Stimulated activated CD4-positive, alpha-beta T cell treated with anti-CD3 and anti-CD28 coated beads, Interleukin-15, amount 100 ng/mL, for 24 hours (primary cell): ENCODE measurements around the gene TREM2.

Experiments used
- DNase-seq: peaks from one replicate; pipeline ENCODE4 v3.0.0-alpha.2; 2020

The TREM2 gene

GRCh38 chr6:41182069-41183034 lies 19.4 kb upstream of the TREM2 start:
- peak; percentile 44 for DNase-seq

DNA sequence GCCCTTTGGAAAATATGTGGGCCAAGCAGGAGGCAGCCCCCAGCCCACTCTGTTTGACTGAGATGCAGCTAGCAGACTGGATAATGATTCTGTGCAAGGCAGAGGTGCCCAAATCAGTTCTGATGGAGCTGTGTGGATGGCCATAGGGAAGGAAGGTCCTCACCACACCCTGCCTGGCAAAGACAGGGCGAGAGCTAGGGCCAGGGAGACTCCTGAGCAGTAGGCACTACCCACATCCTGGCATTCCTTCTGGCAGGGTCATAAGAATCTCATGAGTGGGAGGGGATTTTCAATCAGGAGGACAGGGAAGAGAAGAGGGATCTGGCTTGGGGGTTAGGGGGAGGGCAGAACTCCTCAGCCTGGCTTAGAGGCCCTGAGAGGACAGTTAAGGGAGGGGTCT lies 18.6 kb upstream of the TREM2 start:
- DNase-seq = no peak

DNA sequence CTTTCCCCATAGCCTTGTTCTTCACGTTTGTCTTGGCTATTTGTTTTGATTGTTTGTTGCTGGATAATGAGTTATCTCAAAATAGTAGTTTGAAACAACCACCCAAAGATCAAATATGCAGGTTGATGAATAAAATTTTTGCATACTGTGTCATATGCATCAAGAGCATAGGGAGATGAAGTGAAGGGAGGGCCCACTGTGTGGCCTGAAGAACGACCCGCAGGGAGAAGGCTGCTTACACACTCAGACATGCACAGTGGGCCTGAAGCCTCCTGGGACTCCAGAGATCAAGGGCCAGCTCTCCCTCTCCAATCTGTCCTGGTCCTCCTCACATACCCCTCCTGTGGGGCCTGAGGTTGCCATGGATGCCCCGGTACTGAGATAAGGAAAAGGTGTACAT lies 16.2 kb upstream of the TREM2 start:
- DNase-seq = no peak

DNA sequence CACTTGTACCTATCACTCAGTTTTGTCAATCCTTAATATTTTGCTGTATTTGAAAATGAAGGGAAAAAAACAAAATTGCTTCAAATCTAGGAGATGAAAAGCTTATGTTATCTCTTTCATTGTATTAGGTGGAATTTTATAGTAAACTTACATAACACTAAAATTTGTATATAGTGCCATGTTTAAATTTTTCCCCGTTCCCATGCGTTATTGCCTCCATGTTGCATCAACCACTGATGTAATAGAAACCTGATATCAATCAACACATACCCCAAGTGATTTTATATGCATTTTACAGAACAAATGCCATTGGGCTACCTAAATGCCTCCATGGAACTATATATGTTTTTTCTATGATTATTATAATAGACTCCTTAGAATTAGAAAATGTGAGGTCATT lies 14.8 kb upstream of the TREM2 start:
- no peak for DNase-seq

DNA sequence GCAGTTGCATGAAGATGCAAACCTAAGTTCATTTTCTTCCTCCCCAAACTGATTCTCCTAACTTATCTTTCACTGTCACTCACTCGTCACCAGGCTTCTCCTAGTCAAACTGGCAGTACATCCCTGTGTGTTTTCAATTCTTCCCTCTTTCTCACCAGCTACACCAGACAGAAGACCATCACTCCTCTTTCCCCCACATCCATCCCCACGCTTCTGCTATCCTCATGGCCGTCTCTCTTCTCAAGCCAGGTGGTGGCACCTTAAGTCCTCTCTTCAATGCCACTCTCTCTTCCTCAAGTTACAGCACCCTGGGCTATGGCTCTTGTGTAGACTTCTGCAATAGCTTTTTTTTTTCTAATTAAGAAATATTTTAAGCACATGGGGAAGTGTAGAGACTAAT lies 14.4 kb upstream of the TREM2 start:
- DNase-seq = no peak

GRCh38 chr6:41176189-41176588 lies 13.3 kb upstream of the TREM2 start:
- DNase-seq = no peak

- DNase-seq = no peak
These were observed 12.2 kb upstream of the TREM2 start for GRCh38 chr6:41175084-41175483.

GRCh38 chr6:41174610-41175009 lies 11.7 kb upstream of the TREM2 start:
- DNase-seq = no peak

DNA sequence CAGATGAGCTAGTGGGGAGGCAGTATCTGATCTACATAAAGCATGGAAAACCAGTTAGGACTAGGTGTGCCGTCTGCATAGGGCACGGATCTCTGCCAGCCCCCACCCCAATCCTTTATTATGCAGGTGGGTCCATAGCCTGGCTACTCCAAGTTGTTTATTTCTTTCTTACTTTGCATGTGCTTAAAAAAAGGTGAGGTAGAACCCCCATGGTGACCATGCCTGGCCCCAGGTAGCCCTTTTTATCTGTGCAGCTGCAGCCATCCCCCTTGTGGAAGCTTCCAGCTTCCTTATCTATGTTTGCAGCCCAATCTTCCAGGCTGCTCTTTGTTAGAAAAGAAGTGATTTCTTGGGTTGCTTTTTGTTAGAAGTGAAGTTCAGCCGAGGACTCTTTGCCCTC lies 9.0 kb upstream of the TREM2 start:
- DNase-seq = no peak

DNA sequence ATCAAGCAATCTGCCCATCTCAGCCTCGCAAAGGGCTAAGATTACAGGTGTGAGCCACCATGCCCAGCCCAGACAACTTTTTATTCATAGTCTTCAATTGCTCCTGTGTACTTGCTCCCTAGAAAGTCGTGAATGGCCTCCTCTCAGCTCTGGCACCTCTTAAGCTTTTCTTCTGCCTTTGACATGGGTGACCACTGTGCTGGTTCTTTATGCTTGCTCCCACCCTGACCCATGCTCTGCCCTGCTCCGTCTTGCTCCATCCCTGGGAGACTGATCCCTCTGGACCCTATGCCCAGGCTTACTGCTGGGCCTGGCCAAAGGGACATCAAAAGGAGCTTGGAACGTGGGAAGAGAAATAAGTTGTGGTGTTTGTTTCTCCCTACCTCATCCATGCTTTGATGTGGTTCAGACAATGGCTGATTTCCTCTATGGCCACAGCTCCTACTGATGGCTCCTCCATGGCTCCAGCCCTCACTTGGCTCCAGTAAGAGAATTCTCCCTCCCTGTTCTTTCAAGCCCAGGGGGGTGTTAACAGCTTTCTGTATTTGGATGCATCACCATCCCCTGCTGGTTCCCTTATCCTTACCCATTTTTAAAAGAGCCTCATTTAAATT lies 7.7 kb upstream of the TREM2 start:
- DNase-seq = no peak

DNA sequence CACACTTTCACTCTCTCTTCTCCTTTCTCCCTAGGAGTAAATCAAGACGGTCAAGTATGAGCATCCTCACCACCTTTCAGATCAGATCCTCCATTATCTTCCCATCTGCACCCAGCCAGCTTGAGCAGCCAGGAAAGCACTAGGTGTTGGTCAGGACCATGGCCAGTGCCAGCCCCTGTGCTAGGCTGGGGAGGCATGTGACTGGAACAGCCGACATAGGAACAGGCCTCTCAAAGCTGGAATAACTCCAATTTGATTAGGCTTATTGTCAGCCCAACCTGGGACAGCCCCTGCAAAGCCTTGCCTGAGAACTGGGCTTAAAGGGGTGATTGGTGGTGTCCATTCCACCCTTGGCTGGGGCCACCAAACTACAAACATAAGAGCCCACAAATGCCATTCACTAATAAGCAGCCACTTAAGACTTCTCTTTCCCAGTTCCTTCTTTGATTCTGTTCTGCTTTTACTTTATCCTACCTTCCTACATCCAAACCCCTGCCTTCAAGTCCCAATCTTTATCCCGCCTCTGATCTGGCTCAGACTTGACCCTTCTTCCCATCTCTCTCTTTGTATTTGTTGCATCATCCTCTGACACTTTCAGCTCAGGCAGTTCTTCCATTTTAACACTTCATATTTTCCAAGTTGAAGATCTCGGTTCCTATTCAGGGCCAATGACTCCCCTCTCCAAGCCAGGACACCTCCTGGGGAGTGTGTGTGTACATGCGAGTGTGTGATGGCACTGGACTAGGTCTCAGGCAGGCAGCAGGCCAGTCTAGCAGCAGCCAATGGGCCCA lies 4.5 kb upstream of the TREM2 start:
- DNase-seq = no peak

DNA sequence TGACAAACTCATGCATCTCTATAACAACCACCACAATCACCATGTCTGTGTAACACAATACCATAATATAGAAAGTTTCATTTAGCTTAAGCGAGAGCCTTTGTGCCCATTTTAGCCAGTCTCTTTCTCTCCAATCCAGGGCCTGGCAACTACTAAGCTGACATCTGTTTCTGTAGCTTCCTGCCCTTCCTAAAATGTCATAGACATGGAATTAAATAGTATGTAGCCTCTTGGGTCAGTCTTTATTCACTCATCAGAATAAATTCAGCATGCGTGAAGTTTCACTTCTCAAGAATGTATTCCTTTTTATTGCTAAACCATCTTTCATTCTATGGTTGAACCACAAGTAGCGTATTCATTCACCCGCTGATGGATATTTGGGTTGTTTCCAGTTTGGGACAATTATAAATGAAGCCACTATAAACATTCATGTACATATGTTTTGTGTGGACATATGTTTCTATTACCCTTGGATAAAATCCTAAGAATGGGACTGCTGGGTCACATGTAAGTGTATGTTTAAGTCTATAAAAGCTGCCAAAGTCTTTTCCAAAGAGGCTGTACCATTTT lies 1.7 kb upstream of the TREM2 start:
- no peak for DNase-seq

GRCh38 chr6:41163419-41163717 lies 452 bp upstream of the TREM2 start:
- DNase-seq = no peak

- no peak for DNase-seq
These were observed 914 bp downstream of the TREM2 start for GRCh38 chr6:41161851-41162552.

DNA sequence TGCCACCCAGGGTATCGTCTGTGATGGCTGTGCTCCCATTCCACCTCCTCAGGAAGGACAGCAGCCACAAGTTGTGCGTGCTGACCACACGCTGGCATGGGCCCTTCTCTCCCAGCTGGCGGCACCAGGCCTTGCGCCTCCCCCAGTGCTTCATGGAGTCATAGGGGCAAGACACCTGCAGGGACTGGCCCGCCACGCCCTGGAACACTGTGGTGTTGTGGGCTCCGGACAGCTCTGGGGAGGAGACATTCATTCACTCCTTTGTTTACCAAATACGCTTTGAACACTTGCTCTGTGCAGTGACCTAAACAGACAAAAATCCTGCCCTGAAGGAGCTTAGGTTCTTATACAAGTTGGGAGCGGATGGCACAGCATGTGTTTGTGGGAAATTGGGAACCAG lies 1.5 kb downstream of the TREM2 start:
- no peak for DNase-seq

DNA sequence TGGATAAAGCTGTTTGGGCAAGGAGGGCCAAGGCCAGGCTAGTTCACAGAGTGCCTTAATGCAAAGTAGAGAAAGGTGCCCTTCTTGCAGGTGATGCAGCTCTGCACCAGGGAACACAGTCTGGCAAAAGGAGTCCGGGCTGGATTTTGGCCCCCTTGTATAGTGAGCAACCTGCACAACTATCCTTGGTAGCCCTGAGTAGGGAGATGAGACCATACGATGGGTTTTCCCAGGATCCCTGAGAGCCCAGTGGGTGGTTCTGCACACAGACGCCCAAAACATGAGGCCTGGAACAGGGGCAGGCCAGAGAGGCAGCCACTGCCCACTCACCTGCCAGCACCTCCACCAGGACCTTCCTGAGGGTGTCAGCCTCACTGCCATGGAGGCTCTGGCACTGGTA lies 2.0 kb downstream of the TREM2 start:
- no peak for DNase-seq

DNA sequence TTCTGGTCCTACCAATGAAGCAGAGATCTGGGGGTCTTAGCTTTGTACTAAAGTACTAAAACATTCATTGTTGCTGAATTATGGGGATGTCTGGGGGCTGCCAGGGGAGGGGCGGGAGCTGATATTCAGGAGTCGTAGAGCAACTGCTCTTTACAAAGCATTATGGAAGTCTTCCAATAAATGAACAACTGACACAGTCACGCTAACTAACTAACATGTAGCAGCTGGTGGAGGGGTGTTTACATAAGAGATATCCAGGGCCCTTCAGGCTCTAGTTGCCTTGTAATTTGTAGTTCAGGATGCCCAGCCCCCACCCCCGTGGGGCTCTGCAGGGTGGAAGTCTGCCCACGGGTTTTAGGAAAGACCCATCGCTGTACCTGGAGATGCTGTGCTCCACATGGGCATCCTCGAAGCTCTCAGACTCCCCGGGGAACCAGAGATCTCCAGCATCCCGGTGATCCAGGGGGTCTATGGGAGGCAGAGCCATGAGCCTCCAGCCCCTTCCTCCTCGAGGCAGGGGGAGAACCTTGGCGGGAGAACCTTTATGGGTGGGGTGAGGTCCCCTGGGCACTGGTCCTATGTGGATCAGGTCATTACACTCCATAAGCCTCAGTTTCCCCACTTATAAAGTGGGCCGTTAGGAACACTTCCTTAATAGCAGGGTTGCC lies 3.4 kb downstream of the TREM2 start:
- no peak for DNase-seq

GRCh38 chr6:41157323-41157722 lies 5.6 kb downstream of the TREM2 start:
- DNase-seq = no peak

DNA sequence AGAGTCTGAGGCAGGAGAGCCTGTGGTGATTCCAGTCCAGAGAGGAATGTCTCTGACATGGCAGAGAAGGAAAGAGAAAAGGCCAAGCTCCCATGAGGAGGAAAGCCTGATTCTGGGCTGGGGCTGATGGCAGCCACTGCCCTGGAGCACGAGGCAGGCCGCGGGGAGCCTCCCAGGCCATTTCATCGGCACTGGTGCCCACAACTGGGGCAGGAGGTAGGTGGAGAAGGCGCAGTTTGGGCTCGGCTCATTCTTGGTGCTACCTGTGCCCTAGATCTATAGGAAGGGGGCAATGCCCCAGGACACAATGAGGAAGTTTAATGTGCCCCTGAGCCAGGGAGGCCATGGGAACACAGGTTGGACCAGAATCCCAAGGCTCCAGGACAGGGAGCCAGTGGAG lies 6.1 kb downstream of the TREM2 start:
- no peak for DNase-seq

- DNase-seq = no peak
These were observed 6.9 kb downstream of the TREM2 start for GRCh38 chr6:41156001-41156400.

- no peak for DNase-seq
These were observed 7.6 kb downstream of the TREM2 start for GRCh38 chr6:41155132-41155805.
